Measurements from ENCODE around the gene BTNL2. TPM values are rescaled to one million over a fixed set of nuclear protein-coding genes. Genes with fewer than 3 reads are reported as not detected.

BTNL2 gene, protein sequence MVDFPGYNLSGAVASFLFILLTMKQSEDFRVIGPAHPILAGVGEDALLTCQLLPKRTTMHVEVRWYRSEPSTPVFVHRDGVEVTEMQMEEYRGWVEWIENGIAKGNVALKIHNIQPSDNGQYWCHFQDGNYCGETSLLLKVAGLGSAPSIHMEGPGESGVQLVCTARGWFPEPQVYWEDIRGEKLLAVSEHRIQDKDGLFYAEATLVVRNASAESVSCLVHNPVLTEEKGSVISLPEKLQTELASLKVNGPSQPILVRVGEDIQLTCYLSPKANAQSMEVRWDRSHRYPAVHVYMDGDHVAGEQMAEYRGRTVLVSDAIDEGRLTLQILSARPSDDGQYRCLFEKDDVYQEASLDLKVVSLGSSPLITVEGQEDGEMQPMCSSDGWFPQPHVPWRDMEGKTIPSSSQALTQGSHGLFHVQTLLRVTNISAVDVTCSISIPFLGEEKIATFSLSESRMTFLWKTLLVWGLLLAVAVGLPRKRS
- total RNA-seq, result not detected in 2 replicates

DNA sequence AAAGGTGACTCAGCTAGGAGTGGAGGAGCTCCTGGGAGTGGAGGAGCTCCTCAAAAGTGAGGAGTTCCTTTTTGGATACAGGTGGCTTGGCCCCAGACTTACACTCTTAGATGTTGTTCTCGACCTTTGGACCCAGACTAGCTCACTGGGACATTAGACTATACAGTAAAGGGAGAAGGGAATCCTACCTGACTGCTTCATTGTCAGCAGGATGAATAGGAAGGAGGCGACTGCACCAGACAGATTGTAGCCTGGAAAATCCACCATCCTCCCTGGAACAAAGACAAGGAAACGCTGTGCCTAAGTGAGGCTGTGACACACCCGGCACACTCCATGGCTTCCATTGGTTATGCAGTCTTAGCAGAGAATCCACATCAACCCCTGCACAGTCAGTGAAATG, at the start of gene BTNL2:
Gene BTNL2 (minus strand): TSS at position 325 of the 400 bp plus-strand sequence. CDS start 58 bp downstream, at position 267.

DNA sequence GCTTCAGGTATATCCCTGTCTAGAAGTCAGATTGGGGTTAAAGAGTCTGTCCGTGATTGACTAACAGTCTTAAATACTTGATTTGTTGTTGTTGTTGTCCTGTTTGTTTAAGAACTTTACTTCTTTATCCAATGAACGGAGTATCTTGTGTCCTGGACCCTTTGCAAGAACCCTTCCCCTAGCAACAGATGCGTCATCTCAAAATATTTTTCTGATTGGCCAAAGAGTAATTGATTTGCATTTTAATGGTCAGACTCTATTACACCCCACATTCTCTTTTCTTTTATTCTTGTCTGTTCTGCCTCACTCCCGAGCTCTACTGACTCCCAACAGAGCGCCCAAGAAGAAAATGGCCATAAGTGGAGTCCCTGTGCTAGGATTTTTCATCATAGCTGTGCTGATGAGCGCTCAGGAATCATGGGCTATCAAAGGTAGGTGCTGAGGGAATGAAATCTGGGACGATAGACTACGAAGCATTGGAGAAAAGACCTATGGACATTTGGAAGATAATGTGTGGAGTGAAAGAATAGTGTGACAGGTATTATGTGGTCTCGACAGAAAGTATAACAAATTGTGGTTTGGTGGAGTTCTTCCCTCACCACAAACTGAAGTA, 32.7 kb upstream of the BTNL2 start, which contains the start of gene HLA-DRA:
Gene HLA-DRA (plus strand): TSS at position 286 of the 613 bp plus-strand sequence. CDS start 64 bp downstream, at position 350.

DNA sequence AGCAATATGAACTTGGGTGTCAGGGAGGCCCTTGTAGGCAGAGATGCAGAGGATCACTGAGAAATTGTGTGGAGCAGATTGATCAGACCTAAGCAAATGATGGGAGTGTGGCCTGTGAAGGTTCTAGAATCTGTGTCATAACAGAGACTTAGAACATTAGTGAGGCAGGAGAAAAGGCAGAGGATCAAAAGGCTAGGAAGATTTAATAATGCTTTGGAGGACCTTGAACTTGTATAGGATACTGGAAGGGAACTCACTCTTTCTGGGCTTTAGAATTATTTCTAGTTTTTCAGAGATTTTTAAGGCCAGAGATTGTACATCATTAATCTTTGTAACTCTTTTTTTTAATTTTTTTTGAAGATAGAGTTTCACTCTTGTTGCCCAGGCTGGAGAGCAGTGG, 35.2 kb downstream of the BTNL2 start, which contains the start of gene TSBP1:
Gene TSBP1 (minus strand): TSS at position 101 of the 400 bp plus-strand sequence. CDS start 197 bp downstream, outside the sequence.

Small RNAs within 50 kb of the gene (small RNA-seq; reads per million reads assigned to genes)
- gene RNU6-603P, result not detected

Other genes starting within 250 kb of the BTNL2 start
- 1.1 and 1.2 TPM in 2 replicates for gene EGFL8, start 242.6 kb downstream of the BTNL2 start, total RNA-seq
- gene AGPAT1, start 231.1 kb downstream of the BTNL2 start, total RNA-seq, result 17.3 and 24.0 TPM in 2 replicates
- 28.9 and 42.6 TPM in 2 replicates for gene RNF5, start 228.8 kb downstream of the BTNL2 start, total RNA-seq
- gene AGER, start 222.9 kb downstream of the BTNL2 start, total RNA-seq, result 0.27 and 0.36 TPM in 2 replicates
- 41.5 and 43.2 TPM in 2 replicates for gene PBX2, start 217.0 kb downstream of the BTNL2 start, total RNA-seq
- gene GPSM3, start 214.5 kb downstream of the BTNL2 start, total RNA-seq, result 7.6 and 11.6 TPM in 2 replicates
- 32.6 and 103 TPM in 2 replicates for gene NOTCH4, start 183.1 kb downstream of the BTNL2 start, total RNA-seq
- not detected in 2 replicates for gene TSBP1, start 35.3 kb downstream of the BTNL2 start, total RNA-seq
- gene HLA-DRA, start 32.7 kb upstream of the BTNL2 start, total RNA-seq, result not detected in 2 replicates
- gene HLA-DRB5, start 123.1 kb upstream of the BTNL2 start, total RNA-seq, result not detected in 2 replicates
- gene HLA-DRB1, start 182.7 kb upstream of the BTNL2 start, total RNA-seq, result 0.93 TPM in 1 of 2 replicates, not detected in the other
- not detected in 2 replicates for gene HLA-DQA1, start 230.2 kb upstream of the BTNL2 start, total RNA-seq

Measured in thoracic aorta endothelial cell (primary cell).